Coronary artery (tissue), 2 donors: ENCODE data around the gene LTBP1.

ENCODE experiments used
- DNase-seq: peaks from one replicate; pipeline ENCODE4 v3.0.0-alpha.2; 2017; ENCODE audit warnings: low spot score
- H3K27ac ChIP-seq, 2 donors: fragments of 200-600 bp; sonication (generic); one replicate each; pipeline ENCODE4 v1.5.1; 2016 to 2019
- H3K4me3 ChIP-seq: fragments of 200-600 bp; sonication (generic); 2 replicates; pipeline ENCODE4 v1.5.1; 2016; ENCODE audit warnings: mild to moderate bottlenecking, moderate library complexity
- CTCF ChIP-seq: fragments of 200-600 bp; sonication (generic); IDR thresholded peaks from one replicate; pipeline ENCODE4 v1.5.1; 2019; ENCODE audit warnings: antibody characterized with exemption

LTBP1 gene

GRCh38 chr2:33029459-33029858 lies 82.7 kb downstream of the LTBP1 start:
- DNase-seq, result no peak
- Histone ChIP-seq H3K4me3 (no peak overlapping the region), H3K27ac (no peak overlapping the region)
- no peak for TF ChIP-seq CTCF

GRCh38 chr2:33029926-33030325 lies 83.2 kb downstream of the LTBP1 start:
- no peak for TF ChIP-seq CTCF
- Histone ChIP-seq H3K27ac (no peak overlapping the region), H3K4me3 (no peak overlapping the region)
- no peak for DNase-seq

- H3K4me3 ChIP-seq, result no peak overlapping the region
- TF ChIP-seq CTCF, result no peak
- H3K27ac ChIP-seq, result no peak overlapping the region
- DNase-seq, result no peak
These were observed 83.6 kb downstream of the LTBP1 start for GRCh38 chr2:33030326-33030725.

GRCh38 chr2:33032245-33032644 lies 85.5 kb downstream of the LTBP1 start:
- no peak for DNase-seq
- no peak for TF ChIP-seq CTCF
- H3K27ac ChIP-seq, result no peak overlapping the region
- no peak overlapping the region for H3K4me3 ChIP-seq

GRCh38 chr2:33033606-33034081 lies 86.9 kb downstream of the LTBP1 start:
- no peak for DNase-seq
- Histone ChIP-seq H3K27ac (peak overlapping the region in 1 of 2 donors; percentile 52), H3K4me3 (peak overlapping the region; percentile 36)
- TF ChIP-seq CTCF, result peak; percentile 19

- Histone ChIP-seq H3K4me3 (peak overlapping the region; percentile 51), H3K27ac (peak overlapping the region; percentile 24 to 48)
- no peak for DNase-seq
- peak; percentile 44 for TF ChIP-seq CTCF
These were observed 88.0 kb downstream of the LTBP1 start for GRCh38 chr2:33034784-33035183.

GRCh38 chr2:33038230-33038629 lies 91.5 kb downstream of the LTBP1 start:
- DNase-seq, result no peak
- no peak overlapping the region for H3K4me3 ChIP-seq
- TF ChIP-seq CTCF, result no peak
- peak overlapping the region in 1 of 2 donors; percentile 4 for H3K27ac ChIP-seq
